K562 (cell line): ENCODE measurements around the gene RHBG. TPM values are rescaled to one million over a fixed set of nuclear protein-coding genes. Genes with fewer than 3 reads are reported as not detected.
A peak's percentile ranks its signal among the peaks of the same experiment; 100 is the strongest.

Experiments used
- CHD2 ChIP-seq: IDR thresholded peaks from 2 replicates; pipeline ENCODE4 v1.6.1; 2011; ENCODE audit warnings: low read depth, low read length
- CTCFL ChIP-seq: IDR thresholded peaks from 2 replicates; pipeline ENCODE4 v1.6.1; 2011; ENCODE audit warnings: borderline replicate concordance, low read depth, mild to moderate bottlenecking, moderate library complexity, low read length; ENCODE audit not compliant: insufficient read depth, poor library complexity, severe bottlenecking
- ESRRA ChIP-seq: fragments of 450-650 bp; IDR thresholded peaks from 2 replicates; pipeline ENCODE4 v1.6.1; 2014; ENCODE audit warnings: low read depth, mild to moderate bottlenecking, moderate library complexity, borderline replicate concordance
- GATA2 ChIP-seq: sonication (generic); formaldehyde crosslinking; IDR thresholded peaks from 2 replicates; pipeline ENCODE4 v1.4.0; 2020; ENCODE audit warnings: mild to moderate bottlenecking, missing genetic modification reagents
- JUND ChIP-seq, 2 experiments: IDR thresholded peaks; 2 replicates in 1 of 2; 3 replicates in 1 of 2; pipeline ENCODE4 v1.6.1; 2011; ENCODE audit warnings: borderline replicate concordance in 2 of 2, low read depth in 2 of 2, low read length in 2 of 2, improper control_type of control experiment in 1 of 2, missing biosample characterization in 1 of 2, missing genetic modification characterization in 1 of 2, missing genetic modification reagents in 1 of 2
- MYBL2 ChIP-seq, 2 experiments: fragments of 450-650 bp in 1 of 2; sonication (generic) in 1 of 2; formaldehyde crosslinking in 1 of 2; IDR thresholded peaks; 2 replicates each; pipeline versions ENCODE4 v1.6.1 to v1.8.1; 2017 to 2022; ENCODE audit warnings: borderline replicate concordance in 1 of 2, inconsistent platforms in 1 of 2, low read depth in 1 of 2, mild to moderate bottlenecking in 1 of 2, missing genetic modification reagents in 1 of 2, moderate library complexity in 1 of 2
- OTX1 ChIP-seq: fragments of 450-650 bp; formaldehyde crosslinking; IDR thresholded peaks from 2 replicates; pipeline ENCODE4 v1.4.0; 2022; ENCODE audit warnings: mild to moderate bottlenecking
- POU5F1 ChIP-seq: fragments of 150-350 bp; IDR thresholded peaks from 2 replicates; pipeline ENCODE4 v1.6.1; 2014; ENCODE audit warnings: borderline replicate concordance, low read length, low read depth, mild to moderate bottlenecking; ENCODE audit not compliant: partially characterized antibody
- RBM14 ChIP-seq: fragments of 200-400 bp; formaldehyde crosslinking; IDR thresholded peaks from 2 replicates; pipeline ENCODE4 v1.6.1; 2018; ENCODE audit warnings: low read depth, mild to moderate bottlenecking, low read length, moderate library complexity, borderline replicate concordance; ENCODE audit not compliant: insufficient read depth
- SMC3 ChIP-seq: conservative IDR thresholded peaks from 2 replicates; pipeline ENCODE4 v1.6.1; 2011; ENCODE audit warnings: low read depth, low read length, improper control_type of control experiment; ENCODE audit not compliant: insufficient read depth
- SP1 ChIP-seq: sonication (generic); formaldehyde crosslinking; IDR thresholded peaks from 2 replicates; pipeline ENCODE4 v1.8.1; 2022; ENCODE audit warnings: mild to moderate bottlenecking, missing genetic modification reagents
- SRF ChIP-seq, 2 experiments: fragments of 250-450, 450-650 bp in 1 of 2; sonication (Bioruptor Pico) in 1 of 2; sonication (generic) in 1 of 2; formaldehyde crosslinking; IDR thresholded peaks; 2 replicates each; pipeline versions ENCODE4 v1.5.0 to v1.5.1; 2020 to 2022; ENCODE audit warnings: mild to moderate bottlenecking in 1 of 2, missing genetic modification reagents in 1 of 2
- ZMIZ1 ChIP-seq, 2 experiments: fragments of 150-350 bp in 1 of 2; IDR thresholded peaks; 2 replicates each; pipeline ENCODE4 v1.6.1; 2012 to 2016; ENCODE audit warnings: low read depth in 2 of 2, low read length in 2 of 2, mild to moderate bottlenecking in 1 of 2, moderate library complexity in 1 of 2
- ZNF589 ChIP-seq: fragments of 200-800 bp; sonication (Bioruptor generic); IDR thresholded peaks from 2 replicates; pipeline ENCODE4 v1.6.1; 2016; ENCODE audit warnings: low read depth, missing genetic modification characterization, missing compliant biosample characterization
- polyA plus RNA-seq, 8 experiments: library from polyadenylated mRNA; depleted of rRNA in 4 of 8; stranded (reverse) in 5 of 8; unstranded in 3 of 8; fragments of >200 nt; fragmentation: Nextera tagmentation in 2 of 8; fragmentation: Illumina TruSeq in 1 of 8; extraction: Ambion mirVana in 2 of 8; extraction: Trizol in 1 of 8; gene quantifications; 2 replicates each; pipeline versions ENCODE4 v1.2.1 to v1.2.3, GENCODE V29; 2011 to 2014; ENCODE audit warnings: inconsistent platforms in 1 of 8, missing spikeins in 1 of 8
- total RNA-seq, 7 experiments: library from RNA; depleted of rRNA in 6 of 7; stranded (reverse); fragments of >200 nt in 6 of 7; fragmentation: Illumina TruSeq in 2 of 7; extraction: Trizol in 2 of 7; gene quantifications; 2 replicates each; pipeline versions ENCODE4 v1.2.1 to v1.2.3, GENCODE V29; 2011 to 2021; ENCODE audit warnings: low replicate concordance in 1 of 7
- TF ChIP-seq, protein P1 (sequence below): sonication (generic); formaldehyde crosslinking; IDR thresholded peaks from 2 replicates; pipeline ENCODE4 v1.9.0; 2022; ENCODE audit warnings: mild to moderate bottlenecking, missing genetic modification reagents
- TF ChIP-seq, protein P2 (sequence below): fragments of 250-450 bp; sonication (Bioruptor Pico); IDR thresholded peaks from 2 replicates; pipeline ENCODE4 v1.8.0; 2021; ENCODE audit warnings: borderline replicate concordance, mild to moderate bottlenecking, moderate library complexity; ENCODE audit not compliant: poor library complexity, severe bottlenecking

Gene RHBG
- total and polyA plus RNA-seq, 9 of the 15 experiments (the other 6 are each of a cell fraction or from before 2014, with no cell fraction given) = not detected

GRCh38 chr1:156356875-156357534, 12.0 kb upstream of the RHBG start (continued):
- TF ChIP-seq RBM14 (no peak), SP1 (CRISPR knock-in tag) (peak; percentile 34; the same call in 1 of the 2 replicates), ZMIZ1 (IDR thresholded peaks at IDR 0.05; ENCODE audit: low read depth in 2 of 2, low read length in 2 of 2) (no peak), OTX1 (no peak), SRF (CRISPR knock-in tag; IDR thresholded peaks at IDR 0.05) (no peak), ESRRA (0 out of 2 replicates have a peak, but pooled peaks have one; percentile 33), MYBL2 (IDR thresholded peaks at IDR 0.05; ENCODE audit: low read depth) (no peak), MYBL2 (CRISPR knock-in tag; IDR thresholded peaks at IDR 0.05; ENCODE audit: borderline replicate concordance) (no peak), CHD2 (no peak), JUND (IDR thresholded peaks at IDR 0.05; ENCODE audit: borderline replicate concordance, low read depth, low read length) (peak; percentile 25; the same call in 1 of the 2 replicates), JUND (tag; IDR thresholded peaks at IDR 0.05; ENCODE audit: borderline replicate concordance, low read depth, low read length) (no peak; the same call in 2 of the 3 replicates), SMC3 (peak; percentile 38; the same call in 1 of the 2 replicates), POU5F1 (no peak), GATA2 (CRISPR knock-in tag) (no peak), CTCFL (peak; percentile 95), ZNF589 (no peak)
- TF ChIP-seq, protein P1, sequence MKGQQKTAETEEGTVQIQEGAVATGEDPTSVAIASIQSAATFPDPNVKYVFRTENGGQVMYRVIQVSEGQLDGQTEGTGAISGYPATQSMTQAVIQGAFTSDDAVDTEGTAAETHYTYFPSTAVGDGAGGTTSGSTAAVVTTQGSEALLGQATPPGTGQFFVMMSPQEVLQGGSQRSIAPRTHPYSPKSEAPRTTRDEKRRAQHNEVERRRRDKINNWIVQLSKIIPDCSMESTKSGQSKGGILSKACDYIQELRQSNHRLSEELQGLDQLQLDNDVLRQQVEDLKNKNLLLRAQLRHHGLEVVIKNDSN = no peak
- TF ChIP-seq, protein P2, sequence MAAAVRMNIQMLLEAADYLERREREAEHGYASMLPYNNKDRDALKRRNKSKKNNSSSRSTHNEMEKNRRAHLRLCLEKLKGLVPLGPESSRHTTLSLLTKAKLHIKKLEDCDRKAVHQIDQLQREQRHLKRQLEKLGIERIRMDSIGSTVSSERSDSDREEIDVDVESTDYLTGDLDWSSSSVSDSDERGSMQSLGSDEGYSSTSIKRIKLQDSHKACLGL (CRISPR knock-in tag) = no peak
